Thyroid gland (tissue), 4 donors: ENCODE data around the gene TWSG1. TPM values are rescaled to one million over a fixed set of nuclear protein-coding genes. Genes with fewer than 3 reads are reported as not detected.
"Not testable (repeated sequence)": the region's sequence is repeated elsewhere in the genome, so short reads cannot be mapped to it uniquely, and the experiment has no call there.

Experiments used
- DNase-seq, 2 donors: peaks; one replicate each; pipeline ENCODE4 v3.0.0-alpha.2; 2019
- H3K27ac ChIP-seq, 3 donors: fragments of 200-600 bp; sonication (generic); 1 replicate in 2 of 3; 2 replicates in 1 of 3; pipeline ENCODE4 v1.5.1; 2016 to 2019; ENCODE audit warnings: mild to moderate bottlenecking in 1 of 3, moderate library complexity in 1 of 3
- H3K27me3 ChIP-seq: fragments of 200-600 bp; sonication (generic); one replicate; pipeline ENCODE4 v1.5.1; 2019
- H3K36me3 ChIP-seq, 2 donors: fragments of 200-600 bp; sonication (generic); one replicate each; pipeline ENCODE4 v1.5.1; 2016 to 2019
- H3K4me1 ChIP-seq, 2 donors: fragments of 200-600 bp; sonication (generic); one replicate each; pipeline ENCODE4 v1.5.1; 2017 to 2019
- H3K4me3 ChIP-seq, 3 donors: fragments of 200-600 bp; sonication (generic); replicated peaks in 1 of 3; 1 replicate in 2 of 3; 2 replicates in 1 of 3; pipeline ENCODE4 v1.5.1; 2016; ENCODE audit warnings: mild to moderate bottlenecking in 1 of 3
- H3K9me3 ChIP-seq: fragments of 200-600 bp; sonication (generic); one replicate; pipeline ENCODE4 v1.5.1; 2017
- POLR2A ChIP-seq, 2 donors: fragments of 450-650 bp; IDR thresholded peaks; one replicate each; pipeline ENCODE4 v1.6.1; 2017; ENCODE audit warnings: antibody characterized with exemption in 2 of 2, mild to moderate bottlenecking in 2 of 2, moderate library complexity in 1 of 2
- WGBS, 2 donors: methylation state at CpG; one replicate each; pipeline ENCODE4 v1.1.5; 2017; 5-methylcytosine and 5-hydroxymethylcytosine counted together
- intact Hi-C: fragments of 100-400 bp; cut with DNase I; formaldehyde crosslinking; loops from one replicate; pipeline ENCODE4 v1.15.1; 2023
- total RNA-seq, 4 donors: library from RNA; depleted of rRNA; stranded (reverse); fragments of >200 nt; gene quantifications; one replicate each; pipeline ENCODE4 v1.2.3, GENCODE V29; 2016
- TF ChIP-seq, protein P1 (sequence below), 6 experiments: fragments of 200-600 bp in 3 of 6; fragments of 450-650 bp in 3 of 6; sonication (generic) in 3 of 6; IDR thresholded peaks; one replicate each; pipeline ENCODE4 v1.5.1; 2016 to 2019; ENCODE audit warnings: antibody characterized with exemption in 6 of 6, mild to moderate bottlenecking in 2 of 6, inconsistent platforms in 1 of 6, moderate library complexity in 1 of 6

TWSG1 gene
- total RNA-seq, 4 donors from 2014 or later = 53.0 to 62.9 (median 59.7) TPM

DNA sequence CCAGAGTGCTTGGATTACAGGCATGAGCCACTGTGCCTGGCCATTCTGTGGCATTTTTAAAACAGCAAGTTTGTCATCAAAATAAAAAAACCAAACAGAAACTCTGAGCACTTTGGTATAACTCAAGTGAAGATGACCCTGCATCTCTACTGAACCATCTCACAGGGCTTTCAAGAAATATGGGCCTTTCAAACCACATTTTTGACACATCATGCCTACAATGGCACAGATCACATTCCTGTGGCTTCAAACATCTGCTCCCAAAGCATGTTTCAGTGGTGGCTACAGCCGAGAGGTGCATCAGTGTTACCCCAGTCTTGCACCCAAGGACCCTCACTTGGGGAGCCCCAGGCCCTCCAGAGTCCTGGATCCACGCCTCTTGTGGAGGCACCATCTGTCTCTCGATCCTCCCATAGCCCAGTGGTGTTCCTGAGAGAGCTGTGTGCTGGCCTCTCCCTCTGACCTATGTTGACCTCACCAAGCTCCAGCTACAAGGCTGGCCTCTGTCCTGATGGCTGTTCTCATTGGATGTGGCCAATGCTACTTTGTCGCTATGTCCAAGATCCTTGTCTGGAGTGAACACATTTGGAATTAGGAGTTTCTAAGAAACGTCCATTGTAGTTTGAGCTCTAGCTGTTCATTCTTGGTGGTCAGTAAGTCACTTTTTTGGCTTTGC is 85.5 kb downstream of the TWSG1 start:
- no peak for DNase-seq
- no peaks in the 10 kb centered on the region for H3K27me3 ChIP-seq
- intact Hi-C loops = no loop called here
- no peak overlapping the region for H3K27ac ChIP-seq
- WGBS, 2 donors = 94 to 96% methylated on average over 5 of the region's 5 CpGs
- peaks cover 29 to 36% of the 10 kb centered on the region in 2 donors for H3K4me1 ChIP-seq
- no peaks in the 10 kb centered on the region for H3K36me3 ChIP-seq
- no peak for TF ChIP-seq POLR2A (IDR thresholded peaks at IDR 0.05)
- TF ChIP-seq, protein P1, sequence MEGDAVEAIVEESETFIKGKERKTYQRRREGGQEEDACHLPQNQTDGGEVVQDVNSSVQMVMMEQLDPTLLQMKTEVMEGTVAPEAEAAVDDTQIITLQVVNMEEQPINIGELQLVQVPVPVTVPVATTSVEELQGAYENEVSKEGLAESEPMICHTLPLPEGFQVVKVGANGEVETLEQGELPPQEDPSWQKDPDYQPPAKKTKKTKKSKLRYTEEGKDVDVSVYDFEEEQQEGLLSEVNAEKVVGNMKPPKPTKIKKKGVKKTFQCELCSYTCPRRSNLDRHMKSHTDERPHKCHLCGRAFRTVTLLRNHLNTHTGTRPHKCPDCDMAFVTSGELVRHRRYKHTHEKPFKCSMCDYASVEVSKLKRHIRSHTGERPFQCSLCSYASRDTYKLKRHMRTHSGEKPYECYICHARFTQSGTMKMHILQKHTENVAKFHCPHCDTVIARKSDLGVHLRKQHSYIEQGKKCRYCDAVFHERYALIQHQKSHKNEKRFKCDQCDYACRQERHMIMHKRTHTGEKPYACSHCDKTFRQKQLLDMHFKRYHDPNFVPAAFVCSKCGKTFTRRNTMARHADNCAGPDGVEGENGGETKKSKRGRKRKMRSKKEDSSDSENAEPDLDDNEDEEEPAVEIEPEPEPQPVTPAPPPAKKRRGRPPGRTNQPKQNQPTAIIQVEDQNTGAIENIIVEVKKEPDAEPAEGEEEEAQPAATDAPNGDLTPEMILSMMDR (IDR thresholded peaks at IDR 0.05) = no peak
- H3K4me3 ChIP-seq = no peak overlapping the region
- H3K9me3 ChIP-seq = no peaks in the 10 kb centered on the region

DNA sequence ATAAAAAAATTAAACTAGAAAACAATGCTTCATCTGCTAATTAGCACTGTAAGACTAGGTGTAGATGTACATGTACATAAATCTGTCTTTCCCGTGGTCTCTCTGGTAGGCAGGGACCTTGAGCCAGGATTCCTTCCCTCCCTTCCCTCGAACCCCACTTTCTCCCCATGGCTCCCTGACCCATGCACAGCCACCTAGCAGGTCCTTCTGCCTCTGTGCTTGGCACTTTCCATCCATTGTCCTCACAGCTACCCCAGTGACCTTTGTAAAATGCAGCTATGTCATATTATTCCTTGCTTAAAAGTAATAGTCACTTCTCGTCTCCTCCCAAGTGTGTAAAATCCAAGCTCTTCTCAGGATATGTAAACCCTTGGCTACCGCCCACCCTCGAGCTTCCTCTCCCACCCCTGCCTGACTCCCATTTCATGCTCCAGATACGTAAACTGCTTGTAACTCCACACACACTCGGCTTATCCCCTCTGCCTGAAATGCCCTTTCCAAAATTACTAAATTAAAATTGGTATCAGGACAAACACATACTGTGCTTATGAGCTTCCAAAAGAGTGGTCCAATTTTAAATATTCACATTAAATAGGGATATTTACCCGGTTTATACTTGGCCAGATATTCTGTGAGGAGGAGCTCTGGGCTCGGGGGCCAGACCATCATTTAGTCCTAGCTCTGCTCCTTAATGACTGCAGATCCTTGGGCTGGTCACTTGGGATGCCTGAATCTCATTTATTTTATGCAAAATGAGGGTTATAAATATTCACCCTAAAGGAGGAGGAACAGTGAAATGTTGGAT is 86.7 kb downstream of the TWSG1 start:
- Histone ChIP-seq H3K27me3 (no peaks in the 10 kb centered on the region), H3K4me1 (peaks cover 29 to 36% of the 10 kb centered on the region in 2 donors), H3K36me3 (no peaks in the 10 kb centered on the region), H3K4me3 (no peak overlapping the region), H3K27ac (no peak overlapping the region), H3K9me3 (no peaks in the 10 kb centered on the region)
- TF ChIP-seq POLR2A (IDR thresholded peaks at IDR 0.05) = no peak
- DNase-seq = no peak
- 81 to 84% methylated on average over 9 of the region's 9 CpGs for WGBS, 2 donors
- intact Hi-C loops = no loop called here

DNA sequence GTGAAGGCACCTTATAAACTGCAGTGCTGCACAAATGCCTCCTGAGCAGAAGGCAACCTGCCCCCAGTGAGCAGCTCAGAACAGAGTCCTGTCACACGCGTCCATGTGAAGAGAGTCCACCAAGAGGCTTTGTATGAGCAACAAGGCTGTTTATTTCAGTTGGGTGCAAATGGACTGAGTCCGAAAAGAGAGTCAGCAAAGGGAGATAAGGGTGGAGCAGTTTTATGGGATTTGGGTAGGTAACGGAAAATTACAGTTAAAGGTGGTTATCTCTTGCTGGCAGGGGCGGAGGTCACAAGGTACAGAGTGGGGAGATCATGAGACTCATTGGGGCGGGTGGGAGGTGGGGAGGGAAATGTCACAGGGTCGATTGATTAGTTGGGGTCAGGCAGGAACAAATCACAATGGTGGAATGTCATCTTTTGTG is 87.3 kb downstream of the TWSG1 start:
- intact Hi-C loops = no loop called here
- Histone ChIP-seq H3K4me1 (peaks cover 23 to 31% of the 10 kb centered on the region in 2 donors), H3K27ac (no peak overlapping the region), H3K36me3 (no peaks in the 10 kb centered on the region), H3K4me3 (no peak overlapping the region), H3K27me3 (no peaks in the 10 kb centered on the region), H3K9me3 (no peaks in the 10 kb centered on the region)
- TF ChIP-seq, protein P1 (IDR thresholded peaks at IDR 0.05) = no peak
- TF ChIP-seq POLR2A (IDR thresholded peaks at IDR 0.05) = no peak
- 92 to 94% methylated on average over 7 of the region's 7 CpGs for WGBS, 2 donors
- DNase-seq = no peak

DNA sequence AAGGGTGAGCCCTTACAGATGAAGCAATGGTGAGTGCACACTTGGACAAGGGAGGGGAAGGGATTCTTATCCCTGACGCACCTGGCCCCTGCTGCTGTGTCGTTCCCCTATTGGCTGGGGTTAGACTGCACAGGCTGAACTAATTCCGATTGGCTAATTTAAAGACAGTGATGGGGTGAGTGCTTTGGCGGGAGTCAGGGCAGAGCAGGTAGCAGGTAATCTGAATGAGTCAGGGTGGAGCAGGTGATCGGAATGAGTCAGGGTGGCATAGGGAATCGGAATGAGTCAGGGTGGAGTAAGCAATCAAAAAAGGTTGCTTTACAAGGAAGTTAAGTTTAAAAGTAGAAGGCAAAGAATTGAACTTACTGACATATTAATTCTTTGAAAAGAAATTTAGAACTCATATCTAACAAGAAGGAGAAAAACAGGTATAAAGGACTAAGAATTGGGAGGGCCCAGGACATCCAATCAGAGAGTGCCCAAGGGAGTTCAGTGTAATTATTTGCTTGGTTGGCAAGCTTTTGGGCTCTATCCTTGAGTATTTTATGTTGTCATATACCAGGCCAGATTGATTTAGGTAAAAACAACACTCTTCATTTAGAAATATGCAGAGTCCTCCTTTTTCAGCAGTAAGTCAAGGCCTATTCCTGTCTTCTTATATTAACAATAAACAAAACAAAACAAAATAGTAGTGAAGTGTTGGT is 88.4 kb downstream of the TWSG1 start:
- Histone ChIP-seq H3K36me3 (no peaks in the 10 kb centered on the region), H3K4me1 (peaks cover 14 to 24% of the 10 kb centered on the region in 2 donors), H3K4me3 (no peak overlapping the region), H3K27ac (peak overlapping the region in 1 of 3 donors; percentile 25), H3K9me3 (no peaks in the 10 kb centered on the region), H3K27me3 (no peaks in the 10 kb centered on the region)
- peak in 1 of 2 donors; percentile 27 for DNase-seq
- WGBS, 2 donors = 92 to 94% methylated on average over 6 of the region's 6 CpGs
- TF ChIP-seq POLR2A (IDR thresholded peaks at IDR 0.05) = no peak
- TF ChIP-seq, protein P1 (IDR thresholded peaks at IDR 0.05) = no peak
- intact Hi-C loops = no loop called here

DNA sequence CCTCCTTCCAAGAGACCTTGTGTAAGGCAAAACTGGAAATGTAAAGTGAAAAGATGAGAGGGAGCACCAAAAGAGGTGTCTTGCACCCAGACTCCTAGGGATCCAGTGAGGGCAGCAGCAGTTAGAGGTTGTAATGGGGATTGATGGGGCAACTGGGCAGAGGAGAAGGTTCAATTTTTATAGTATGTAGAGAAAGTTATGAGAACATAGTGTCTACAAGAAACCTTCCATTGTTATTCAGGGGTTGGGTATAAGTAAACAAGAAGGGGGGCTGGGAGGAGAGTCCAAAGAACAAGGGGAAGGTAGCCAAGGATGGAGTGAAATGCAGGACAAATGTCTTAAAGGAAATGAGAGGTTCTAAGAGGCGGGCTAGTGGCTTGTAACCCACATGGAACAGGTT is 89.1 kb downstream of the TWSG1 start:
- H3K27ac ChIP-seq, DNase-seq, H3K27me3 ChIP-seq, H3K36me3 ChIP-seq, H3K4me3 ChIP-seq, H3K9me3 ChIP-seq, intact Hi-C loops: not testable (repeated sequence)
- WGBS, 2 donors = 96 to 98% methylated on average over 1 of the region's 1 CpG
- peaks cover 9 to 17% of the 10 kb centered on the region in 2 donors for H3K4me1 ChIP-seq

DNA sequence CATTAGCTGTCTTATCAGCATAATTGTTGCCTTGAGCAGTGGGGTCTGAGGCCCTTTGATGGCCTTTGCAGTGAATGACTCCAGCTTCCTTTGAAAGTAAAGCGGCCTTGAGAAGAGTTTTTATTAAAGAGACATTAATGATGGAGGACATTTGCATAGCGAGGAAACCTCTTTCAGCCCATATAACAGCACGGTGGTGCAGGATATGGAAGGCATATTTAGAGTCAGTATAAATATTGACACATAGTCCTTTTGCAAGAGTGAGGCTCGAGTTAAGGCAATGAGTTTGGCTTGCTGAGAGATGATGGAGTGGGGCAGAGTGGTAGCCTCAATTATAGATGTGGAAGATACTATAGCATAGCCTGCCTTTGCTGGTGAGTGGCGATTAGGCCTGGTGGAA is 89.7 kb downstream of the TWSG1 start:
- 85 to 93% methylated on average over 5 of the region's 5 CpGs for WGBS, 2 donors
- H3K27ac ChIP-seq, H3K27me3 ChIP-seq: not testable (repeated sequence)

More for the DNA sequence above, 89.7 kb downstream of the TWSG1 start:
- peaks cover 9 to 12% of the 10 kb centered on the region in 2 donors for H3K4me1 ChIP-seq
- intact Hi-C loops, H3K9me3 ChIP-seq, DNase-seq, H3K4me3 ChIP-seq, H3K36me3 ChIP-seq: not testable (repeated sequence)
